T-helper 1 cell treated with Interleukin-12 subunit alpha and Interleukin-12 subunit beta and Interleukin-4 antibody, amounts not matched to agents 30 ng/mL and 1 ng/mL, for 36 hours (primary cell): ENCODE results near the gene EIF2S3. TPM values are rescaled to one million over a fixed set of nuclear protein-coding genes. Genes with fewer than 3 reads are reported as not detected.

Experiments
- intact Hi-C: fragments of 100-400 bp; cut with micrococcal nuclease; formaldehyde crosslinking; loops from one replicate; pipeline ENCODE4 v1.15.1; 2024
- total RNA-seq: library from RNA; stranded (reverse); gene quantifications from 2 replicates; pipeline ENCODE4 v1.2.3, GENCODE V29; 2022

The EIF2S3 gene
- 180 and 183 TPM in 2 replicates for total RNA-seq

DNA sequence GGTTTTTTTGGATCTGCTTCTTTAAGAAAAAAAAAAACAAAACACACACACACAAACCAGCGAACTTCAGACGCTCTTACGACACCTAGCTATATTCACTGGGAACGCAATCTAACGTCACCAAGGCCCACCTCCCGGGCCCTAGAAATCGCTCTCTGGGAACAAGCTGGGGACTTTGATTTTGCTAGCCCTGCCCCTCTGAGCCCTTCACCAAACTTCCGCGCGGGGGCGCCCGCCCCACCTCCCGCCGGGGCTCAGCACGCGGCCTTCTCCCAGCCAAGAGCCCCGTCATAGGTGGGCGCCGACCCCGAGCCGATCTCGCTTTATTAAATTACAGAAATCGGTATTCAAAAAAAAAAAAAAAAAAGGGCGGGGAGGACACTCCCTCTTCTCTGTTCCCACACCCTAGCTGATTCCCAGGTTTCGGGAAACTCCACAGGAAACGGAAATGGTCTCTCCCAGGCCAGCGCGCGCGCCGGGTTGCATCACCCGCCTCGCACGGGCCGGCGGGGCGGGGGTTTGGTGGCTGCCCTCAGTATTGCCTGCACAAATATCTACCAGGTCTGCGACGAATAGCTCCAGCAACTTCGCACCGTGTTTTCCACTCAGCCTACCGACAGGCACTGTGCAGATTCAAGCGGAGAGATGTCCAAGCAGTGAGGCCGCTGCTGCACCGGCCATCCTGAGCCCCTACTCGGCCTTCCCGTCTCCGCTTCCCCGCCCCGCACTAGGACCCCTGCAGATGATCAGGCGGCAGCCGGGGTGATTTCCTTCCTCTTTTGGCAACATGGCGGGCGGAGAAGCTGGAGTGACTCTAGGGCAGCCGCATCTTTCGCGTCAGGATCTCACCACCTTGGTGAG is at the start of gene EIF2S3:
Gene EIF2S3, plus strand, starts transcription at position 775 of the 861 bp plus-strand sequence. Its CDS starts 13 bp downstream, at position 788.
- intact Hi-C loops: loop anchor here (1.0 to 10.0 kb wide), 12 partner anchors 28 to 640 kb away; partner anchors contain the start of genes ACOT9, APOO, POLA1 and PRDX4

DNA sequence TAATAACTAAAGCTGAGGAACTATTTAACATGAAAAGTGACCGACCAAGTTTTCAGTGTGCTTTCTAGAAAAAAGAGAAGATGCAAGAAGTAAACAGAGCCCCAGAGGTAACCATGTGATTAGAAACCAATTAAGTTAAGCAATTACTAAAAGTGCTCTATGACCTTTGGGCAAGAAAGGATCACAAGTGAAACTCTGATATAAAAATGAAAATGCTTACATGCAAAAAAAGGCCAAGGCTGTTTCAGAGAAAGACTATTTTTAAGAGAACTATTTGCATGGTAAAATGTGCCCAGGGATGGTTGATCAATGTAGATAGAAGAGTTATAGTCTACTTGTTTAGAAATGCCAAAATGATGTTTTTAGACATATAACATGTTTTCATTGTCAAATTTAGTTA is 49.7 kb upstream of the EIF2S3 start:
- intact Hi-C loops: no loop called here

DNA sequence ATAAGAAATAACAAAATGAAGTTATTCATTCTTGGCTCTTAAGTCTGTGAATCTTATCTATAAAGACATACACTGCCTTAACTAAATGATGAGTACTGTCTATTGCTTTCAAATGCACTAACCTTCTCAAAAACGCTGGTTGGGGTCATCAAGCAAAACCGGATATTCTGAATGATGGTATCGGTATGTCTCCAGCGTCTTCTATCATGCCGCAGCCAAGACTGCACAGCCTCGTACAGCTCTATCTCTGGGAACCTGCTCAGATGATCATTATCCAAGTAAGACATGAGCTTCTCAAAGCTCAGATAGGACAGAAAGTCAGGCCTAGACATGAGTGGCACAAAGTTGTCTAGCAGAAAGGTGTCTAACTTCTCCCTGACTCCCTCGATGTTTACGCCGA is 48.9 kb upstream of the EIF2S3 start:
- intact Hi-C loops: no loop called here

DNA sequence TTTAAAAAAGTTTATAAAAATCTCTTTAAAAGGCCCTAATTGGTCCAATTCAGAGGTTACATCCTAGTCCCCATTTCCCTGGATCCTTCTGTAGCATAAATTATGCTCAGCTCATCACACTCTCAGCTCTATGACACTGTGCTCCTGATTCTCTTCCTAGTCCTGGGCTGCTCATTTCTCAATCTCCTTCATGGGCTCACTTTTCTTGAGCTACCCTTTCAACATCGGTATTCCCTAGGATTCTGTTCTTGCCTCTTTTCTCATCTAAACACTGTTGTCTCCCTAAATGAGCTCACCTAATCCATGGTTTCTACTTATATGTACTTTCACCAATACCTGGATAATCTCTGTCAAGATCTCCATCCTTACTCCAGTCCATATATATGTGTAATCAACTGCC is 42.5 kb upstream of the EIF2S3 start:
- intact Hi-C loops: loop anchor here (5.0 kb wide), 1 partner anchor 40 kb away; the partner anchor contains the start of gene EIF2S3

DNA sequence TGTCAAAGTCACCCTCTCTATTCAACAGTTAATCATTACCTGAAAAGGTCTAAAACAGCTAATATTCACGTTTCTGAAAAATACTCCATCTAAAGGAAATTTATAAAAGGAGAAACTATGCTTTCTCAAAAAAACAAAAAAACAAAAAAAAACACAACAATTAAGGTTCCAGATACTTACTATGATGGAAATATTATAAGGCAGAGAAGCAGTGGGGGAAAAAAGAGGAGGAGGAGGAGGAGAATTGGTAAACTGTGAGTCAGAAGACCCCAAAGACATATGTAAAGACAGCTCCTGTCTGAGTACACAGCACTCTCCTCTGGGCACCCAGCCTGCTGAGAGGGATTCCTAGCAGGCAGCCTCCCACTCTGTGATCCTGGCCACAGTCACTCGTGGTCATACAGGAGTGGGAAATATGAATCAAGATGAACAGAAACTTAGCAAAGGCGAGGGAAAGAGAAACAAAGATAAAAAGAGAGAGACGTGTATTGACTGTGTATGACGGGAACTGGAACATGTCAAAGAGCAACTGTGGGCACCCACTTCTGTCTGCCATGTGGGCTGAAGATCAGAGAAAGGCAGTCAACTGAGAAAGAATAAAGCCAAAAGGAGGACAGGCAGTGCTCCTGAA is 40.3 kb upstream of the EIF2S3 start:
- intact Hi-C loops: loop anchor here (1.0 to 5.0 kb wide), 2 partner anchors 10 to 38 kb away; partner anchors contain the start of gene EIF2S3

DNA sequence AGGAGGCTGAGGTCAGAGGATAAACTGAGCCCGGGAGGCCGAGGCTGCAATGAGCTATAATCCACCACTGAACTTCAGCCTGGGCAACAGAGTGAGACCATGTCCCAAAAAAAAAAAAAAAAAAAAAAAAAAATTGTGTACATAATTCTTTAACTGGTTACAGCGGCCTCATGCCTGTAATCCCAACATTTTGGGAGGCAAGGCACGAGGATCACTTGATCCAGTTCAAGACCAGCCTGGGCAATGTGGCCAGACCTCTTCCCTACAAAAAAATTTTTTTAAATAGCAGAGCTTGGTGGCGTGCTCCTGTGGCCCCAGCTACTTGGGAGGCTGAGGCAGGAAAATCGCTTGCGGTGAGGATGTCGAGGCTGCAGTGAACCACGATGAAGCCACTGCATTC is 37.1 kb upstream of the EIF2S3 start:
- intact Hi-C loops: no loop called here

DNA sequence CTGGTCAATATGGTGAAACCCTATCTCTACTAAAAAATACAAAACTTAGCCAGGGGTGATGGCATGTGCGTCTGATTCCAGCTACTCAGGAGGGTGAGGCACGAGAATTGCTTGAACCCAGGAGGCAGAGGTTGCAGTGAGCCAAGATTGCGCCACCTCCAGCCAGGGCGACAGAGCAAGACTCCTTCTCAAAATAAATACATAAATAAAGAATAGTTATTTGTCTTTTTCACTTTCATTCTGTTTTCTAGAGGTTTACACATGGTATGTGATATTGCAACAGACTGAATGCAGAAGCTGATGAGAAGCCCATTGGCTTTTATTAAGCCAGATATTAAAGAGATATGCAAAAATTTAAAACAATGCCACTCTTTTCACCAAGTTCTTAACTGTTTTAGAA is 35.9 kb upstream of the EIF2S3 start:
- intact Hi-C loops: no loop called here

DNA sequence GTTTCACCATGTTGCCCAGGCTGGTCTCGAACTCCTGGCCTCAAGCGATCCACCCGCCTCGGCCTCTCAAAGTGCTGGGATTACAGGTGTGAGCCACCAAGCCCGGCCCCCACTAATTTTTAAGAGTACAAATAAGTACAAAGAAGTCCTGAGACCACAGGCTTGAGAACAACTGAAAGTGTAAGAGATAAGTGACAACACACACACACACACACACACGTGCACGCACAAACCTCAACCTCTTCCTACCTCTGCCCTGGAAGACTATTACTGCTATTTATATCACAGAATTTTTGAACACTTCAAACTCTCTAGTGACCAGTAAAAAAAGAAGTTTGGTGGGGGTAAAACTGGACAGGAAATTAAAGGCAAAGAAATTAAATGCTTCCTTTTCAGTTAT is 35.3 kb upstream of the EIF2S3 start:
- intact Hi-C loops: no loop called here

DNA sequence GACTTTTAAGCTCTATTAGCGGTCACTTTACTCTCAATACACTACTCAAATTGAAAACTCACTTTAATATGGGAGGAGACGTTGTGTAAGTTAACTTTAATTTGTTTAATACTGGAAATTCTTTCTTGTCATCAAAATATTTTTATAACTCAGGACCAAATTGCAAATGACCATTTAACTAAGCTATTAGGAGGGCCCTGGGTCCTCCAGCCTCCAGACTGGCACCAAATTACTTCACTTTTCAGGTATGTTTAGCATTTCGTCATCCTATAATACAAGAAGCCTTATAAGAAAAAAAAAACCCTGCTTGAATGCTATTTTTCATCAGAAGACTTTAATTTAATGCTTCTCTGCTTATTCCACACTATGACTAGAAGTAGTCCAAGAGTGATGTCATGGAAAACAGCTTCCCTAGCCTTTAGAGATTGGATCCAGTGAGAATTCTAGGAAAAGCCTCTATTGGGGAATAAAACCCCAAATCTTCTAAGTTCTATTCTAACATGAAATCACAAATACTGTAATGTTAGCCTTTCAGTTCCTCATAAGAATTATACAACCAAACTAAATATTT is 34.4 kb upstream of the EIF2S3 start:
- intact Hi-C loops: loop anchor here (10.0 kb wide), 2 partner anchors 326 to 356 kb away; partner anchors contain the start of gene PRDX4

DNA sequence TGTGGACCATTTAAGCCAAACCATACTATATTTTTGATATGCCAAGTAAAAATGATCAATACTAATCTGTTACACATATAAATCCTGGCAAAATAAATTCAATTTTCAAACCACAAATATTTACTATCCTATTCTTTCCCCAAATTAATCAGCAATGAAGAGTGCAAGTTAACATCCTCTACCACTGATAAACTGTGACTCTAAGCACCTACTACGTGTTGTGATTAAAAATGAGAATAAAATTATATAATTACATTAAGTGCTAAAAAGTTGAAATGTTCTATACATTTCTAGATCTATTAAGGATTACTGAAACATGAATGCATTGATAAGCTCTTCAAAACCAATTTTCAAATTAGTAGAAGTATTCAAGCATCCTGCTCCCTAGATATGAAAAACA is 31.2 kb upstream of the EIF2S3 start:
- intact Hi-C loops: loop anchor here (10.0 kb wide), 2 partner anchors 329 to 359 kb away; partner anchors contain the start of gene PRDX4

DNA sequence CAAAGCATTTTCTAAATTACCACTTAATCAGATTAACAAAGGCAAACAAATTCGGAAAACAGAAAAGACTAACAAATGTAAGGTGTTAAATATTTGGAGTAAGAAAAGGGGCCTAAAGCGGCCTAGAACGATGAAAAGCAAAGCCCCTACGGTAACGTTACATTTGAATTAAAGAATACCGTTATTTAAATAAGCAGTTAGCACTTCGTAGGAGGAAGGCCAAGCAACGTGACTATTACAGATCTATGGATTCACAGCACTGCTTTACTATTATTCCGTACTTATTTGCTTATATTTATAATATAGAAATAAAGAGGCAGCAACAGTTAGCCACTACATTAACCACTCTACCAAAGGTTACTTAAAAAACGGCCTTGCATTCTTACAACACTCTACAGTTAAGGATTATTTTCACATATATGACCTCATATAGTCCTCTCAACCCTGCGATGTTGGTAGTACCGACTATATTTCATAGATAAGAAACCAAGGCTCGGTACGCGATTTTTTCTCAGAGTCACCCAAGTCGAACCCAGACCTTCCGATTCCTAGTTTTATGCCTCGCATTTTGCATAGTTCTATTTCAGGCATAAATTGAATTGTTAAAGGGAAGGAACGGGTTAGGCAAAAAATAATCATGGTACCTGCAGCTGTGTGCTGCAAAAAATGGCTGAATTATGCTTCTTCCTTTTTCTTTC is 30.6 kb upstream of the EIF2S3 start:
- intact Hi-C loops: loop anchor here (1.0 to 10.0 kb wide), 5 partner anchors 10 to 359 kb away; partner anchors contain the start of gene PRDX4

DNA sequence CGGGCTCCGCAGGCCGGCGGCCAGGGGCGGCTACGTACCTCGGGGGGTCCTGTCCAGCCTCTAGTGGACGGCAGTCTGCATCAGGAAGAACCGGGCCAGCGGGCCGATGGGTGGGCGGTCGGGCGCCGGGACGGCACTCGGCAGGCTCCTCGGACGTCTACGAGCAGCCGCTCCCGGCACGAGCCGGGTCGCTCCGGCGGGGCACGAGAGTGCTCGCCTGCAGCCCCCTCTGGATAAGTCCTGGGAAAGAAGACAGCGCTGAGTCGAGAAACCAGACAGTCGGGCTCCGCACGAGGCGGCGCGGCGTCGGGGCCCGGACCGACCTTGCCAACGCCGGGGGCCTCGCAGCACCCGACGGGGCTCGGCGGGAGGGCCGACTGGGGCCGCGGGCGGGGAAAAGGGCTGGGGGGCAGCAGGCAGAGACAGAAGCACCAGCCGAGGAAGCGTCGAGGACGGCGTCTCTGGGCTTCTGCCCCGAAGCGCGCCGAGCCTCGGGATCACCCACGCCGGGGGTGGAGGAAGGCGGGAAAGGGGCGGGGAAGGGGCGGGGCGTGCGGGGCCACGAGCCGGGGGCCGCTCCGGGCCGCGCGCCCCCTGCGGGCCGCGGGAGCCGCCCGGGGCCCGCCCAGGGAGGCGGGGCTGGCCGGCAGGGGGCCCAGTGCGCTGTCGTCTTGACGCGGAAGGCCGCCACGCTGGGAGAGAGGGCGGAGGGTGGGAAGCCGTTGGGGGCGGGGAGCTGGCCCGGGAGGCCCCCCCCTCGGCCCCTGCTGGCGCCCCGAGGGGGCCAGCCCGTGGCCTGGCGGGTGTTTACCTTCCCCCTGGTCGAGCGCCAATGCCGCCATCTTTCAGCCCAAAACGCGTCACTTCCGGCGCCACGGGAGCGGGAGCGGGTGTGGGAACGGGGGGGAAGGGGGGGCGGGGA is 29.7 kb upstream of the EIF2S3 start:
- intact Hi-C loops: loop anchor here (1.0 to 10.0 kb wide), 9 partner anchors 11 to 454 kb away; partner anchors contain the start of genes APOO, EIF2S3 and PRDX4

DNA sequence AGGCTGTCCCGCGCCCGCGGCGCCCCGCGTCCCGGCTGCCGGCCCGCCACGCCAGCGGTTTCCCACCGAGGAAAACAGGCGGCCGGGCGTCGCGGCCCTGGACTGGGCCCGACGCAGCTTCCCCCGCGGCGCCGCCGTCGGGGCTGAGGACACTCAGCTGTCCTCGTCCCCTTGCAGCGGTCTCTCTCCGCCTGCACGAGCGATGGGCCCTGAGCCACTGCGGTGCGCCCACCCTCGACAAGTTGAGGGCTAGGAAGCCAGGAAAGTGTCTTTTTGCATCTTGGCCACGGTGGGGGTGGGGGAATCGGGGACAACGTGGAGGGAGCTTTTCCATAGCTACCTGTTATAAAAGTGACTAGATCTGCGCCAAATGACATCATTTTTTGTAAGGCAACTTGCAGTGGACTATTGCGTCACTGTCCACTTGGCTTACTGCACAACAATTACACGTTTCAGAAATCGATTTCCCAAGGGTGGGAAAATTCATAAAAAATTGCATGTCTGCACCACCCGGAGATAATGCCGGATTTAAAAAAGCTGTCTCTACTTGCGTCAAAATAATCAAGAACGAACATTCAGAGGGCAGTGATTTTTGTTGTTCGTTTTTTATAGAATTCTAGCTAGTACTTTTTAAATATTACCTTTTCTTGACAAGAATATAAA is 28.9 kb upstream of the EIF2S3 start:
- intact Hi-C loops: loop anchor here (1.0 to 10.0 kb wide), 8 partner anchors 28 to 453 kb away; partner anchors contain the start of genes APOO, EIF2S3 and PRDX4

DNA sequence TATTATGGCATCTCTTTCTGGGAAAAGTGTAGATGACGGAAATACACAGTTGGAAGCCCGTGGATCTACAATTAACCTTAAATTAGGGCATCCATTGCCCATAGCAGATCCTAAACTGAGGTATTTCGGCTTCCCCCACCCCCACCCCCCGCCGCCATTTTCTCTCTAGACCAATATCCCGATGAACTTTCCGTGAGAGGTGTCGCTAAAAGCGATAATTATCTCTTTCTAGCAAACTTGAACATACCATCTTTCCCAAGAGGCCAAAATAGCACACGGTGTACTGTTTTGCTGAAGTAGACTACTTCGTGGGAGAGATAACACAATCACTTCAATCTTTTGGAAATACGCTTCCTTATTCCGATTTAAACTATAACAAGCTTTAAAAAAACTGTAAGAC is 28.3 kb upstream of the EIF2S3 start:
- intact Hi-C loops: loop anchor here (1.0 to 10.0 kb wide), 3 partner anchors 124 to 362 kb away; partner anchors contain the start of gene PRDX4

DNA sequence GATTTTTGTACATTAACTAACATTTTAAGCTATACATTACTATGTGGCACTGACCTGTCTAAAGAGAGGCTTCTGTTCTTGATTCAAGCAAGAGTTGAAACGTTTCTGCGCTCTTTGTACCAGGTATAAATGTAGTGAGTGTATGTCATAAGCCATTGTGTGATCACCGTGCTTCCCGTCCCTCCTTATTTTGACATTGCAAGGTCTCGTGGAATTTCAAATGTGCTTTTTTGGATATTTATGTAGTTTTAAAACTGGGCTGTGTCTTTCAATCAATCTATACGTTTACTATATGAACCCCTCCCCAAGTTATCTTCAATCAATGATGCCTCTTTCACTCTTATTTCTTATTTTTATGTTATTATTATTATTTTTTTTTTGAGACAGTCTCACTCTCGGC is 27.7 kb upstream of the EIF2S3 start, which contains the start of gene KLHL15:
Gene KLHL15, minus strand, starts transcription at position 101 of the 400 bp plus-strand sequence. CDS start 20,493 bp downstream, outside the sequence.
- intact Hi-C loops: loop anchor here (10.0 kb wide), 2 partner anchors 332 to 362 kb away; partner anchors contain the start of gene PRDX4

DNA sequence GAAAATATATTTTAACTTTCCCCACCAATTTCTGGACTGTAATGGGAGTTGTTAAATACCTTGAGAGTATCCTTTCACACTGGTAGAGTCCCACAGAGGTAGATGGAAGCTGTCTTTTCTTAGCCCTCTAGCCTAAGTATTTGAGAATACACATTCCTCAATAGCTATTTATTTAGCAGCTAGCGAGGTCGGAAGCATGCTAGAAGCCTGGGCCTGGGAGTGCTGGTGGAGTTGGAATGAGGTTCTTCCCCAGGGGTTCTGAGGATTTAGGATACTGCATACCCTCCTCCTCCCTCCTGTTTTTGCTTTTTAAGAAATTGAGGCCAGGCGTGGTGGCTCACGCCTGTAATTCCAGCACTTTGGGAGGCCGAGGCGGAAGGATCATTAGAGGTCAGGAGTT is 26.8 kb upstream of the EIF2S3 start:
- intact Hi-C loops: loop anchor here (10.0 kb wide), 2 partner anchors 333 to 363 kb away; partner anchors contain the start of gene PRDX4

DNA sequence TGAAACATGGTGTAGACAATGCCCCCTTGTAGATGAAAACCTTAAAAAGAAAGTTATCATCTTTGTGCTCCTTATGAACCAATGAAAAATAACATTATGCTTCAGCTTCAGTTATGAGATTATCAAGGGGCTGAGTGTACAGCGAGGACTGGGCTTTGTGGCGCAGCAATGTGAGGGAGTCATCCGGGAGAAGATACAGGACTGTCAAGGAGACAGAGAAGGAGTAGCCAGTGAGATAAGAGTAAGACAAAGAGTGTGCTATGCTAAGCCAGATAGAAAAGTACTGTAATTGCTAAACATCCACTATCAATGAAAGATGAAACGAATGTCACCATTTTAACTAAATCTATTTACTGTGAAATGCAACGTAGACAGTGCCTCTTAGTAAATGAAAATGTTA is 24.2 kb upstream of the EIF2S3 start:
- intact Hi-C loops: no loop called here

DNA sequence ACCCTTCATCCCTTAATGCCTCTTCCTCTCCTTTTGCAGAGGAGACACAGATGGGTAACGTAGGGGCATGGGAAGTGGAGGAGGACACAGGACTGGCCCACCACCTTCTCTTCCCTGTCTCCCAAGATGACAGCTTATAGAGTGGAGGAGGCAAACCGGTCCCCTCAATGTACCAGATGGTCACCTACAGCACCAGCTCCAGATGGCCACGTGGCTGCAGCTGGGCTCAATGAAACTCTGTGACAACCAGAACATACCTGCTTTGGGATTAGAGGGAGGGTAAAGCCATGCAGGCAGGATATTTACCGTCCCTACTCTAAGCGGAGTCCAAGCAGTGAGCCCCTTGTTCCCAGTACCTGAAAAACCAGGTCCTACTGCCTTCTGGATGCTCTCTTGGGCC is 20.3 kb upstream of the EIF2S3 start:
- intact Hi-C loops: no loop called here

DNA sequence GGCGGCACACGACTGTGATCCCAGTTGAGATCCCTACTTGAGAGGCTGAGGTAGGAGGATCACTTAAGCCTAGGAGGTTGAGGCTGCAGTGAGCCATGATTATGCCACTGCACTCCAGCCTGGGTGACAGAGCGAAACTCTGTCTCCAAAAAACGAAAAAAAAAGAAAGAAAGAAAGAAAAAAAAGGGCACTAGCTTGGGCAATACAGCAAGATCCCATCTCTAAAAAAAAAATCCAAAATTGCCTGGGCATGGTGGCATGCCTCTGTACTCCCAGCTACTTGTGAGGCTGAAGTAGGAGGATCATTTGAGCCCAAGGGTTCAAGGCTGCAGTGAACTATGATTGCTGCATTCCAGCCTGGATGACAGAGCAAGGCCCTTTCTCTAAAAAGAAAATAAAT is 17.0 kb upstream of the EIF2S3 start:
- intact Hi-C loops: no loop called here
